NCI-H128 (cell line): ENCODE results near the gene SLC2A11.
"Not testable (repeated sequence)": the region's sequence is repeated elsewhere in the genome, so short reads cannot be mapped to it uniquely, and the experiment has no call there.

Experiments used
- DNase-seq: peaks from one replicate; lab custom pipeline; 2025; ENCODE audit not compliant: unreplicated experiment; lab: John Stamatoyannopoulos, UW

Gene SLC2A11

GRCh38 chr22:23904573-23905254, 47.0 kb downstream of the SLC2A11 start:
- DNase-seq = no peak

GRCh38 chr22:23906641-23907040, 49.0 kb downstream of the SLC2A11 start:
- DNase-seq = no peak

GRCh38 chr22:23907423-23907822, 49.7 kb downstream of the SLC2A11 start:
- DNase-seq = not testable (repeated sequence)

GRCh38 chr22:23908587-23909205, 51.0 kb downstream of the SLC2A11 start:
- DNase-seq = no peak

GRCh38 chr22:23909296-23909898, 51.7 kb downstream of the SLC2A11 start:
- no peak for DNase-seq

GRCh38 chr22:23910496-23911190, 53.0 kb downstream of the SLC2A11 start:
- DNase-seq = no peak

GRCh38 chr22:23911318-23911980, 53.8 kb downstream of the SLC2A11 start:
- DNase-seq = no peak

- DNase-seq = no peak
Observed at GRCh38 chr22:23912293-23912903, 54.7 kb downstream of the SLC2A11 start.

GRCh38 chr22:23913306-23913660, 55.6 kb downstream of the SLC2A11 start:
- no peak for DNase-seq

- peak; percentile 96 for DNase-seq
Observed at GRCh38 chr22:23913661-23914353, 56.1 kb downstream of the SLC2A11 start.

GRCh38 chr22:23915290-23915689, 57.6 kb downstream of the SLC2A11 start:
- no peak for DNase-seq

- not testable (repeated sequence) for DNase-seq
Observed at GRCh38 chr22:23920267-23920611, 62.6 kb downstream of the SLC2A11 start.

GRCh38 chr22:23921586-23922201, 64.0 kb downstream of the SLC2A11 start:
- DNase-seq = not testable (repeated sequence)

- DNase-seq = no peak
Observed at GRCh38 chr22:23922921-23923320, 65.2 kb downstream of the SLC2A11 start.

GRCh38 chr22:23925020-23925606, 67.4 kb downstream of the SLC2A11 start:
- no peak for DNase-seq

GRCh38 chr22:23926561-23926960, 68.9 kb downstream of the SLC2A11 start:
- DNase-seq = no peak
